SU-DHL-6 (cell line): ENCODE measurements around the gene MAN2A1.

Experiments
- H2AFZ ChIP-seq: fragments of 200-600 bp; sonication (generic); 2 replicates; pipeline ENCODE4 v1.6.1; 2014; ENCODE audit warnings: low read depth, mild to moderate bottlenecking, moderate library complexity, mixed read lengths, antibody characterized with exemption, low read length; ENCODE audit not compliant: severe bottlenecking
- H3F3A ChIP-seq: fragments of 200-600 bp; shearing (Covaris generic); 2 replicates; pipeline ENCODE4 v1.6.0; 2016; ENCODE audit warnings: antibody characterized with exemption, mild to moderate bottlenecking; ENCODE audit not compliant: insufficient read depth
- H3K27ac ChIP-seq: fragments of 200-600 bp; sonication (generic); 2 replicates; pipeline ENCODE4 v1.5.1; 2016; ENCODE audit warnings: low read depth, mild to moderate bottlenecking, low read length, moderate library complexity, mixed read lengths
- H3K27me3 ChIP-seq: fragments of 200-600 bp; sonication (generic), shearing (Covaris generic); 2 replicates; pipeline ENCODE4 v1.6.0; 2014; ENCODE audit warnings: mild to moderate bottlenecking, low read length
- H3K36me3 ChIP-seq: fragments of 200-600 bp; sonication (generic); 2 replicates; pipeline ENCODE4 v1.6.1; 2014; ENCODE audit warnings: mild to moderate bottlenecking, low read length, mixed read lengths
- H3K4me2 ChIP-seq: fragments of 300-600, 200-600 bp; shearing (Covaris generic), sonication (generic); 2 replicates; pipeline ENCODE4 v1.6.0; 2014; ENCODE audit warnings: low read length, low read depth, mild to moderate bottlenecking; ENCODE audit not compliant: poor library complexity, severe bottlenecking
- H3K4me3 ChIP-seq: fragments of 200-600 bp; sonication (generic); 2 replicates; pipeline ENCODE4 v1.5.1; 2014; ENCODE audit warnings: antibody characterized with exemption, low read length, mild to moderate bottlenecking, mixed read lengths; ENCODE audit not compliant: insufficient read depth, poor library complexity, severe bottlenecking
- H3K79me2 ChIP-seq: fragments of 200-600 bp; sonication (generic); 2 replicates; pipeline ENCODE4 v1.6.1; 2014; ENCODE audit warnings: mild to moderate bottlenecking, low read length, moderate library complexity; ENCODE audit not compliant: insufficient read depth
- H3K9ac ChIP-seq: fragments of 200-600 bp; sonication (generic); 2 replicates; pipeline ENCODE4 v1.7.0; 2014; ENCODE audit warnings: mild to moderate bottlenecking, low read length
- H3K9me2 ChIP-seq: fragments of 200-600 bp; sonication (generic); replicated peaks from 2 replicates; pipeline ENCODE4 v1.6.1; 2014; ENCODE audit warnings: low read length; ENCODE audit not compliant: insufficient read depth
- H3K9me3 ChIP-seq: fragments of 200-600 bp; sonication (generic); 2 replicates; pipeline ENCODE4 v1.6.1; 2014; ENCODE audit warnings: low read length, mixed read lengths; ENCODE audit not compliant: insufficient read depth
- H4K20me1 ChIP-seq: fragments of 200-600 bp; sonication (generic); 2 replicates; pipeline ENCODE4 v1.6.1; 2014; ENCODE audit warnings: low read depth, mild to moderate bottlenecking, antibody characterized with exemption, low read length, moderate library complexity, mixed read lengths
- EZH2phosphoT487 ChIP-seq: fragments of 200-600 bp; sonication (generic), shearing (Covaris generic); conservative IDR thresholded peaks from 2 replicates; pipeline ENCODE4 v1.6.1; 2018; ENCODE audit warnings: mild to moderate bottlenecking, antibody characterized with exemption, low read length, moderate library complexity, mixed read lengths
- TF ChIP-seq, protein P1 (sequence below): fragments of 200-600 bp; sonication (generic); IDR thresholded peaks from one replicate; pipeline ENCODE4 v1.5.1; 2017; ENCODE audit warnings: antibody characterized with exemption, mild to moderate bottlenecking, low read length, moderate library complexity; ENCODE audit not compliant: insufficient read depth, poor library complexity, severe bottlenecking

Gene MAN2A1

DNA sequence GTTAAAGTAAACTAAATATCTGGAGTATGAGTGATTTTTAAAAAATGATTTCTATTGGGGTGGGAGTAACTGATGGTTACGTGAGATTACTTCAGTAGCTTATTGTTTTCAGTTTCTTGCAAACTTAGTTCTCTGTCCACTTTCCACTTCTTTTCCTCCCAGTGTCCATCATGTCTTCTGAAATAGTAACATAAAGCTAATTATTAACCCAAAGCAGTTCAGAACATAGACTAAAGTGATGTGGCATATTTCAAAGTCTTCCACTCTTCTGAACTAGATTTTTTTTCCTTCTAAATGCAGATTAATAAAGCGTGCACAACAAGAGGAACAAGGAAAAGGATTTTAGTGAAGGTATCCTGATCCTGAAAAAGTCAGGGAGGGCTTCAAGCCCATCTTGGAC is 114.1 kb downstream of the MAN2A1 start:
- no peak overlapping the region for H3K4me2 ChIP-seq
- H3K79me2 ChIP-seq, result no peaks in the 10 kb centered on the region
- no peaks in the 10 kb centered on the region for H3K9me2 ChIP-seq

DNA sequence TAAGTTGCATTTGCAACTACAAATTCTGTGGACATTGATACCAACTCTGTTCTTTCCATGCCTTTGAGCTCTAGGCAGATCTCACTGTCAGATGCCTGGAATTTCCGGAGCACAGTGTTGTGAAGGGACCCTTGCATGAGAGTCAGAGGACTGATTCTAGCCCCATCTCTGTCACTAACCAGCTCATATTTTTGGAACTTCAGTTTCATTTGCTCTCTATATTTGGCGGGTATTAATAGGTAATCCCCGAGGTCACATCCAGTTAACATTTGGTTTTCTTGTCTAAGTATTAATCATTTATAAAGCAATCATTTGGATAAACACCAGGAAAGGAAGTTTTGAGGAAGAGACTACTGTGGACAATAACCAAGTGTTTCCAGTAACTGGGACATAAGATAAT is 115.7 kb downstream of the MAN2A1 start:
- no peaks in the 10 kb centered on the region for H3F3A ChIP-seq
- no peaks in the 10 kb centered on the region for H3K9me2 ChIP-seq
- H2AFZ ChIP-seq, result no peak overlapping the region
- no peak overlapping the region for H3K27ac ChIP-seq
- H3K4me2 ChIP-seq, result no peak overlapping the region
- no peaks in the 10 kb centered on the region for H4K20me1 ChIP-seq
- no peaks in the 10 kb centered on the region for H3K9me3 ChIP-seq
- H3K9ac ChIP-seq, result no peak overlapping the region
- no peaks in the 10 kb centered on the region for H3K27me3 ChIP-seq
- H3K36me3 ChIP-seq, result no peaks in the 10 kb centered on the region
- no peak overlapping the region for H3K4me3 ChIP-seq
- H3K79me2 ChIP-seq, result no peaks in the 10 kb centered on the region
- TF ChIP-seq EZH2phosphoT487, result no peak
- TF ChIP-seq, protein P1, sequence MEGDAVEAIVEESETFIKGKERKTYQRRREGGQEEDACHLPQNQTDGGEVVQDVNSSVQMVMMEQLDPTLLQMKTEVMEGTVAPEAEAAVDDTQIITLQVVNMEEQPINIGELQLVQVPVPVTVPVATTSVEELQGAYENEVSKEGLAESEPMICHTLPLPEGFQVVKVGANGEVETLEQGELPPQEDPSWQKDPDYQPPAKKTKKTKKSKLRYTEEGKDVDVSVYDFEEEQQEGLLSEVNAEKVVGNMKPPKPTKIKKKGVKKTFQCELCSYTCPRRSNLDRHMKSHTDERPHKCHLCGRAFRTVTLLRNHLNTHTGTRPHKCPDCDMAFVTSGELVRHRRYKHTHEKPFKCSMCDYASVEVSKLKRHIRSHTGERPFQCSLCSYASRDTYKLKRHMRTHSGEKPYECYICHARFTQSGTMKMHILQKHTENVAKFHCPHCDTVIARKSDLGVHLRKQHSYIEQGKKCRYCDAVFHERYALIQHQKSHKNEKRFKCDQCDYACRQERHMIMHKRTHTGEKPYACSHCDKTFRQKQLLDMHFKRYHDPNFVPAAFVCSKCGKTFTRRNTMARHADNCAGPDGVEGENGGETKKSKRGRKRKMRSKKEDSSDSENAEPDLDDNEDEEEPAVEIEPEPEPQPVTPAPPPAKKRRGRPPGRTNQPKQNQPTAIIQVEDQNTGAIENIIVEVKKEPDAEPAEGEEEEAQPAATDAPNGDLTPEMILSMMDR, result no peak

More for the DNA sequence above, 114.1 kb downstream of the MAN2A1 start:
- no peak overlapping the region for H3K27ac ChIP-seq
- H3K9ac ChIP-seq, result no peak overlapping the region
- TF ChIP-seq, protein P1, result no peak
- no peak for TF ChIP-seq EZH2phosphoT487
- no peak overlapping the region for H2AFZ ChIP-seq
- H3F3A ChIP-seq, result no peaks in the 10 kb centered on the region
- no peaks in the 10 kb centered on the region for H3K27me3 ChIP-seq
- H3K4me3 ChIP-seq, result no peak overlapping the region
- no peaks in the 10 kb centered on the region for H3K36me3 ChIP-seq
- no peaks in the 10 kb centered on the region for H4K20me1 ChIP-seq
- no peaks in the 10 kb centered on the region for H3K9me3 ChIP-seq

DNA sequence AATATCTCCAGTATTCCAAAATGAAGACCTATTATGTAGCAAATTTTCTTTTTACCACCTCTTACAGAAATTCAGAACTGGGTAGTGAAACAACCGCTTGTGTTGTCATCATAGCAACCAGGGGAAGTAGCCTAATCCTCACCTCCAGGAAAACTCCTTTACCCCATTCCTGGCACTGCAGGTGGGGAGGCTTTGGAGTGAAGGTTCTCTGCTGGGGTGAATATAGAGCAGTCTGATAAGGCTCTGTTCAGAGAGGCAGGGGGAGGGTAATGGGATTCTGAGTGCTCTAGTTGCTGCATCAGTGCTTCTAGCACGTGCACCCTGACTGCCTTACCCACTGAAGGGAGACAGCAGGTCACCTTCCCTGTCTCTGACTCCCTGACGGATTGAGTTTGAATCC is 116.2 kb downstream of the MAN2A1 start:
- Histone ChIP-seq H3K36me3 (no peaks in the 10 kb centered on the region), H4K20me1 (no peaks in the 10 kb centered on the region), H3K4me3 (no peak overlapping the region), H3K4me2 (no peak overlapping the region), H3K27me3 (no peaks in the 10 kb centered on the region), H3K27ac (no peak overlapping the region), H3F3A (no peaks in the 10 kb centered on the region), H3K9me2 (no peaks in the 10 kb centered on the region), H3K9me3 (no peaks in the 10 kb centered on the region), H2AFZ (no peak overlapping the region), H3K9ac (no peak overlapping the region), H3K79me2 (no peaks in the 10 kb centered on the region)
- no peak for TF ChIP-seq EZH2phosphoT487
- TF ChIP-seq, protein P1, result no peak

DNA sequence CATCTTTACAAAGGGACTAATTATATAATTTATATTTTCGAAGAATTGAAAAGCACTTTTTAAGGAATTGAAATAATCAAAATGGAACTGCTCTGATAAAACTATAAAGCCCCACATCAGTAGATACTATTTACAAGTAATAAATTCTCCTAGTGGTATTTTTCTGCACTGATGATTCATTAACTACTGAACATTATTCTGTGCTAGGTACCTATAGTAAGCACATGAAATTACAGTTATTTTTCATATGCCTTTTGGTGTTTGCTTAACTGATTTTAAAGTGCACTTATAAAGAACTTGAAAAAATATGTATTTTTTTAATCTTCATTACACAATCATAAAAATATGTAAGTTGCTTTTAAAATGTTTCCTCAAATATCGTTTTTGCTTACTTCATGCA is 123.0 kb downstream of the MAN2A1 start:
- H3K36me3 ChIP-seq, result peaks cover 3% of the 10 kb centered on the region; the same call in 1 of the 2 replicates
- TF ChIP-seq, protein P1, result no peak
- no peak for TF ChIP-seq EZH2phosphoT487
- H3K79me2 ChIP-seq, result no peaks in the 10 kb centered on the region
- H3F3A ChIP-seq, result no peaks in the 10 kb centered on the region
- no peak overlapping the region for H2AFZ ChIP-seq
- no peaks in the 10 kb centered on the region for H3K9me3 ChIP-seq
- no peak overlapping the region for H3K9ac ChIP-seq
- no peak overlapping the region for H3K27ac ChIP-seq
- H3K9me2 ChIP-seq, result no peaks in the 10 kb centered on the region
- H3K4me2 ChIP-seq, result no peak overlapping the region
- H3K27me3 ChIP-seq, result no peaks in the 10 kb centered on the region
- H3K4me3 ChIP-seq, result no peak overlapping the region
- H4K20me1 ChIP-seq, result no peaks in the 10 kb centered on the region
